Fibroblast of lung (primary cell): Measurements from ENCODE around the gene AKAP10. TPM values are rescaled to one million over a fixed set of nuclear protein-coding genes. Genes with fewer than 3 reads are reported as not detected.

Source experiments
- DNase-seq, 2 donors: peaks; one replicate each; pipeline versions ENCODE4 v3.0.0 to v3.0.0-alpha.2; 2010; ENCODE audit warnings: low read depth in 2 of 2
- H2AFZ ChIP-seq: 2 replicates; pipeline ENCODE4 v1.5.1; 2012; ENCODE audit warnings: low read length, control low read depth, inconsistent platforms
- H3K27ac ChIP-seq: 2 replicates; pipeline ENCODE4 v1.5.1; 2011; ENCODE audit warnings: low read length, control low read depth; ENCODE audit not compliant: insufficient read depth
- H3K27me3 ChIP-seq: 2 replicates; pipeline ENCODE4 v1.5.1; 2011; ENCODE audit warnings: mild to moderate bottlenecking, low read length; ENCODE audit not compliant: control insufficient read depth, insufficient read depth
- H3K36me3 ChIP-seq: 2 replicates; pipeline ENCODE4 v1.5.1; 2011; ENCODE audit warnings: low read length; ENCODE audit not compliant: control insufficient read depth, insufficient read depth
- H3K4me1 ChIP-seq: 2 replicates; pipeline ENCODE4 v1.5.1; 2011; ENCODE audit warnings: low read length; ENCODE audit not compliant: control insufficient read depth, insufficient read depth; ENCODE audit errors: extremely low read depth
- H3K4me2 ChIP-seq: 2 replicates; pipeline ENCODE4 v1.5.1; 2011; ENCODE audit warnings: low read length, control low read depth; ENCODE audit not compliant: insufficient read depth; ENCODE audit errors: extremely low read depth
- H3K4me3 ChIP-seq, 4 experiments: fragments of 200-600 bp in 1 of 4; sonication (generic) in 1 of 4; replicated peaks in 1 of 4; 2 replicates each; pipeline ENCODE4 v1.5.1; 2011 to 2016; ENCODE audit warnings: low read length in 4 of 4, low read depth in 3 of 4, mild to moderate bottlenecking in 3 of 4, control low read depth in 2 of 4, inconsistent platforms in 1 of 4, mixed read lengths in 1 of 4; ENCODE audit not compliant: insufficient read depth in 1 of 4; ENCODE audit errors: control extremely low read depth in 1 of 4
- H3K79me2 ChIP-seq: 2 replicates; pipeline ENCODE4 v1.5.1; 2012; ENCODE audit warnings: mild to moderate bottlenecking, low read length, inconsistent platforms; ENCODE audit not compliant: control insufficient read depth, insufficient read depth
- H3K9ac ChIP-seq: 2 replicates; pipeline ENCODE4 v1.5.1; 2011; ENCODE audit warnings: mild to moderate bottlenecking, low read length, control low read depth; ENCODE audit not compliant: insufficient read depth
- H3K9me3 ChIP-seq: 2 replicates; pipeline ENCODE4 v1.5.1; 2012; ENCODE audit warnings: low read depth, low read length; ENCODE audit not compliant: control insufficient read depth, insufficient read depth
- H4K20me1 ChIP-seq: 2 replicates; pipeline ENCODE4 v1.5.1; 2011; ENCODE audit warnings: low read length; ENCODE audit not compliant: control insufficient read depth, insufficient read depth; ENCODE audit errors: extremely low read depth
- EZH2 ChIP-seq: IDR thresholded peaks from 2 replicates; pipeline ENCODE4 v1.5.1; 2012; ENCODE audit warnings: low read length, control low read depth, mild to moderate bottlenecking; ENCODE audit errors: missing control alignments
- polyA minus RNA-seq: library from RNA; depleted of rRNA, polyadenylated mRNA; stranded (reverse); fragments of >200 nt; gene quantifications from 2 replicates; pipeline ENCODE4 v1.2.3, GENCODE V29; 2011; ENCODE audit warnings: low replicate concordance
- polyA plus RNA-seq, 2 donors: library from polyadenylated mRNA; depleted of rRNA in 1 of 2; stranded (reverse) in 1 of 2; unstranded in 1 of 2; fragments of >200 nt; gene quantifications; 2 replicates each; pipeline ENCODE4 v1.2.1, GENCODE V29; 2011 to 2012; ENCODE audit warnings: missing spikeins in 1 of 2
- total RNA-seq: library from RNA; depleted of rRNA; stranded (reverse); fragments of >200 nt; gene quantifications from 2 replicates; pipeline ENCODE4 v1.2.1, GENCODE V29; 2014
- TF ChIP-seq, protein P1 (sequence below), 2 donors: IDR thresholded peaks in 1 of 2; conservative IDR thresholded peaks in 1 of 2; 1 replicate in 1 of 2; 2 replicates in 1 of 2; pipeline ENCODE4 v1.5.1; 2011 to 2012; ENCODE audit warnings: low read length in 2 of 2, control low read depth in 1 of 2, inconsistent platforms in 1 of 2, low read depth in 1 of 2, mild to moderate bottlenecking in 1 of 2

AKAP10 gene, protein sequence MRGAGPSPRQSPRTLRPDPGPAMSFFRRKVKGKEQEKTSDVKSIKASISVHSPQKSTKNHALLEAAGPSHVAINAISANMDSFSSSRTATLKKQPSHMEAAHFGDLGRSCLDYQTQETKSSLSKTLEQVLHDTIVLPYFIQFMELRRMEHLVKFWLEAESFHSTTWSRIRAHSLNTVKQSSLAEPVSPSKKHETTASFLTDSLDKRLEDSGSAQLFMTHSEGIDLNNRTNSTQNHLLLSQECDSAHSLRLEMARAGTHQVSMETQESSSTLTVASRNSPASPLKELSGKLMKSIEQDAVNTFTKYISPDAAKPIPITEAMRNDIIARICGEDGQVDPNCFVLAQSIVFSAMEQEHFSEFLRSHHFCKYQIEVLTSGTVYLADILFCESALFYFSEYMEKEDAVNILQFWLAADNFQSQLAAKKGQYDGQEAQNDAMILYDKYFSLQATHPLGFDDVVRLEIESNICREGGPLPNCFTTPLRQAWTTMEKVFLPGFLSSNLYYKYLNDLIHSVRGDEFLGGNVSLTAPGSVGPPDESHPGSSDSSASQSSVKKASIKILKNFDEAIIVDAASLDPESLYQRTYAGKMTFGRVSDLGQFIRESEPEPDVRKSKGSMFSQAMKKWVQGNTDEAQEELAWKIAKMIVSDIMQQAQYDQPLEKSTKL
- total RNA-seq (23.9 and 29.2 TPM in 2 replicates), polyA plus RNA-seq (16.9 and 19.0 TPM in 2 replicates), polyA minus RNA-seq (6.6 and 11.1 TPM in 2 replicates)
- 9.9 and 11.4 TPM in 2 replicates for polyA plus RNA-seq (2012)

GRCh38 chr17:19977293-19978208, at the start of gene AKAP10:
TSS of gene AKAP10 (minus strand) at chr17:19977828. CDS start at chr17:19977679, 149 bp downstream.
- H4K20me1 ChIP-seq = peaks cover 2% of the 10 kb centered on the region
- TF ChIP-seq, protein P1, sequence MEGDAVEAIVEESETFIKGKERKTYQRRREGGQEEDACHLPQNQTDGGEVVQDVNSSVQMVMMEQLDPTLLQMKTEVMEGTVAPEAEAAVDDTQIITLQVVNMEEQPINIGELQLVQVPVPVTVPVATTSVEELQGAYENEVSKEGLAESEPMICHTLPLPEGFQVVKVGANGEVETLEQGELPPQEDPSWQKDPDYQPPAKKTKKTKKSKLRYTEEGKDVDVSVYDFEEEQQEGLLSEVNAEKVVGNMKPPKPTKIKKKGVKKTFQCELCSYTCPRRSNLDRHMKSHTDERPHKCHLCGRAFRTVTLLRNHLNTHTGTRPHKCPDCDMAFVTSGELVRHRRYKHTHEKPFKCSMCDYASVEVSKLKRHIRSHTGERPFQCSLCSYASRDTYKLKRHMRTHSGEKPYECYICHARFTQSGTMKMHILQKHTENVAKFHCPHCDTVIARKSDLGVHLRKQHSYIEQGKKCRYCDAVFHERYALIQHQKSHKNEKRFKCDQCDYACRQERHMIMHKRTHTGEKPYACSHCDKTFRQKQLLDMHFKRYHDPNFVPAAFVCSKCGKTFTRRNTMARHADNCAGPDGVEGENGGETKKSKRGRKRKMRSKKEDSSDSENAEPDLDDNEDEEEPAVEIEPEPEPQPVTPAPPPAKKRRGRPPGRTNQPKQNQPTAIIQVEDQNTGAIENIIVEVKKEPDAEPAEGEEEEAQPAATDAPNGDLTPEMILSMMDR (conservative IDR thresholded peaks at IDR 0.05 in 1 of 2, IDR thresholded peaks at IDR 0.05 in 1 of 2; ENCODE audit: low read depth in 1 of 2, low read length in 2 of 2) = no peak
- no peak for TF ChIP-seq EZH2
- no peaks in the 10 kb centered on the region for H3K9me3 ChIP-seq
- DNase-seq = peak; percentile 72 to 83
- H3K4me1 ChIP-seq = peaks cover 4% of the 10 kb centered on the region
- H3K36me3 ChIP-seq = no peaks in the 10 kb centered on the region
- peak within 1 kb of the TSS; percentile 97 for H3K4me2 ChIP-seq
- H3K9ac ChIP-seq = peak within 1 kb of the TSS; percentile 89
- H3K27ac ChIP-seq = peak within 1 kb of the TSS; percentile 91
- H3K27me3 ChIP-seq = no peaks in the 10 kb centered on the region
- peak within 1 kb of the TSS; percentile 93 for H2AFZ ChIP-seq
- H3K4me3 ChIP-seq = peak within 1 kb of the TSS; percentile 88 to 99 (median 93)
- H3K79me2 ChIP-seq = peaks cover 49% of the 10 kb centered on the region

GRCh38 chr17:20026960-20027359, 49.3 kb upstream of the AKAP10 start:
- no peak overlapping the region for H3K4me3 ChIP-seq

More at GRCh38 chr17:20026960-20027359, 49.3 kb upstream of the AKAP10 start:
- Histone ChIP-seq H3K36me3 (no peaks in the 10 kb centered on the region), H3K4me1 (no peaks in the 10 kb centered on the region), H3K27ac (no peak overlapping the region), H3K9me3 (no peaks in the 10 kb centered on the region), H4K20me1 (no peaks in the 10 kb centered on the region), H3K79me2 (no peaks in the 10 kb centered on the region), H3K4me2 (no peak overlapping the region), H2AFZ (no peak overlapping the region), H3K9ac (no peak overlapping the region), H3K27me3 (no peaks in the 10 kb centered on the region)
- TF ChIP-seq, protein P1 (conservative IDR thresholded peaks at IDR 0.05 in 1 of 2, IDR thresholded peaks at IDR 0.05 in 1 of 2; ENCODE audit: low read depth in 1 of 2, low read length in 2 of 2) = no peak
- no peak for TF ChIP-seq EZH2
- DNase-seq = no peak
